ENCODE results near the gene ABCC4. TPM values are rescaled to one million over a fixed set of nuclear protein-coding genes. Genes with fewer than 3 reads are reported as not detected.

The ABCC4 gene
- total and polyA plus RNA-seq, 2 donors (not counting 1 experiment from before 2014, with no cell fraction given) = 35.2 to 98.8 TPM

DNA sequence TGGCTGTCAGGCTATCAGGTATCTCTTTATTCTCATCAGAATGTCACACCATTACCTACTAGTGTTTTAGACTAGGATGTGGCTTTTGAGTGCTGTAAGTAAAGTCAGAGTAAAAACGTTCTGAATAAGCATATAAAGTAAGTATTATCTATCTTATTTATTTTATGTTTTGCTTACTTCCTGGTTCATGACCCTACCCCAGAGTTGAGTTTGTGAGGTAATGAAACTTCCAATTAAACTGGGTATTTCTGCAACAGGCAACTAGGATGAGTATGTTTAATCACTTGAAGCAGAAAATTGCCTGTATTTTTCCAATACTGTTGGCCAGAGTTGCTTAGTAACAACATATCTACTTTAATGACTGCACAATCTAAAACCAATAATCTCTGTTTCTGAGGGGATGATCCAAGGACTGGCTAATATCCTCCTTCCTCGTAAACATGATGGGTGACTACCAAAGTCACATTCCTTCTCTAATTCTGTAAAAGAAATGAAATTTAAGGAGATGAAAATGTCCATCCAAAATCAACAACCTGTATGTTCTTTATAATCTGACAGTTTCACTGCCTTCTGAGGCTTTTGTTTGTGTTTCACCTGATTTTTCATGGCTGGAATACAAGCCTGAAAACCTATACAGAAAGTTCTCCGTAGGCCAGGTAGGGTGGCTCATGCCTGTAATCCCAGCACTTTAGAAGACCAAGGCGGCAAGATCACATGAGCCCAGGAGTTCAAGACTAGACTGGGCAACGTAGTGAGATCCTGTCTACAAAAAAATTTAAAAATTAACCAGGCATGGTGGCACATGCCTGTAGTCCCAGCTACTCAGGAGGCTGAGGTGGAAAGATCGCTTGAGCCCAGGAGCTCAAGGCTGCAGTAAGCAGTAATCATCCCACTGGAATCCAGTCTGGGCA lies 83.1 kb downstream of the ABCC4 start:
- peaks cover 3% of the 10 kb centered on the region for H3K36me3 ChIP-seq (ENCODE audit: control insufficient read depth, insufficient read depth, low read length)
- H3K27me3 ChIP-seq (ENCODE audit: control insufficient read depth, insufficient read depth, low read length) = no peaks in the 10 kb centered on the region
- H3K9me3 ChIP-seq (ENCODE audit: control insufficient read depth, insufficient read depth, low read depth, low read length) = no peaks in the 10 kb centered on the region
- no peak overlapping the region for H3K4me2 ChIP-seq (ENCODE audit: extremely low read depth, insufficient read depth, low read length)
- no peak for DNase-seq (ENCODE audit: low read depth in 2 of 2)
- peaks cover 3% of the 10 kb centered on the region for H3K79me2 ChIP-seq (ENCODE audit: control insufficient read depth, insufficient read depth, low read length)
- H3K9ac ChIP-seq (ENCODE audit: insufficient read depth, low read length) = no peak overlapping the region
- no peaks in the 10 kb centered on the region for H4K20me1 ChIP-seq (ENCODE audit: control insufficient read depth, extremely low read depth, insufficient read depth, low read length)
- no peaks in the 10 kb centered on the region for H3K4me1 ChIP-seq (ENCODE audit: control insufficient read depth, extremely low read depth, insufficient read depth, low read length)
- H3K27ac ChIP-seq (ENCODE audit: insufficient read depth, low read length) = no peak overlapping the region
- no peak for TF ChIP-seq CTCF (conservative IDR thresholded peaks at IDR 0.05 in 1 of 2, IDR thresholded peaks at IDR 0.05 in 1 of 2; ENCODE audit: low read depth in 1 of 2, low read length in 2 of 2)
- TF ChIP-seq EZH2 (IDR thresholded peaks at IDR 0.05; ENCODE audit: low read length, missing control alignments) = no peak
- H2AFZ ChIP-seq (ENCODE audit: low read length) = no peak overlapping the region
- no peak overlapping the region for H3K4me3 ChIP-seq (replicated peaks in 1 of 4; ENCODE audit: control extremely low read depth in 1 of 4, insufficient read depth in 1 of 4, low read depth in 3 of 4, low read length in 4 of 4)

- no peak overlapping the region for H2AFZ ChIP-seq (ENCODE audit: low read length)
- no peak overlapping the region for H3K4me3 ChIP-seq (replicated peaks in 1 of 4; ENCODE audit: control extremely low read depth in 1 of 4, insufficient read depth in 1 of 4, low read depth in 3 of 4, low read length in 4 of 4)
- no peak overlapping the region for H3K27ac ChIP-seq (ENCODE audit: insufficient read depth, low read length)
- no peak overlapping the region for H3K4me2 ChIP-seq (ENCODE audit: extremely low read depth, insufficient read depth, low read length)
- TF ChIP-seq EZH2 (IDR thresholded peaks at IDR 0.05; ENCODE audit: low read length, missing control alignments) (no peak), CTCF (conservative IDR thresholded peaks at IDR 0.05 in 1 of 2, IDR thresholded peaks at IDR 0.05 in 1 of 2; ENCODE audit: low read depth in 1 of 2, low read length in 2 of 2) (no peak)
- H3K9ac ChIP-seq (ENCODE audit: insufficient read depth, low read length) = no peak overlapping the region
- peaks cover 5% of the 10 kb centered on the region for H3K36me3 ChIP-seq (ENCODE audit: control insufficient read depth, insufficient read depth, low read length)
- no peaks in the 10 kb centered on the region for H3K27me3 ChIP-seq (ENCODE audit: control insufficient read depth, insufficient read depth, low read length)
- no peak for DNase-seq (ENCODE audit: low read depth in 2 of 2)
- H4K20me1 ChIP-seq (ENCODE audit: control insufficient read depth, extremely low read depth, insufficient read depth, low read length) = no peaks in the 10 kb centered on the region
- H3K4me1 ChIP-seq (ENCODE audit: control insufficient read depth, extremely low read depth, insufficient read depth, low read length) = no peaks in the 10 kb centered on the region
- H3K9me3 ChIP-seq (ENCODE audit: control insufficient read depth, insufficient read depth, low read depth, low read length) = no peaks in the 10 kb centered on the region
- no peaks in the 10 kb centered on the region for H3K79me2 ChIP-seq (ENCODE audit: control insufficient read depth, insufficient read depth, low read length)
Measured at GRCh38 chr13:95216182-95216581, 85.1 kb downstream of the ABCC4 start.

DNA sequence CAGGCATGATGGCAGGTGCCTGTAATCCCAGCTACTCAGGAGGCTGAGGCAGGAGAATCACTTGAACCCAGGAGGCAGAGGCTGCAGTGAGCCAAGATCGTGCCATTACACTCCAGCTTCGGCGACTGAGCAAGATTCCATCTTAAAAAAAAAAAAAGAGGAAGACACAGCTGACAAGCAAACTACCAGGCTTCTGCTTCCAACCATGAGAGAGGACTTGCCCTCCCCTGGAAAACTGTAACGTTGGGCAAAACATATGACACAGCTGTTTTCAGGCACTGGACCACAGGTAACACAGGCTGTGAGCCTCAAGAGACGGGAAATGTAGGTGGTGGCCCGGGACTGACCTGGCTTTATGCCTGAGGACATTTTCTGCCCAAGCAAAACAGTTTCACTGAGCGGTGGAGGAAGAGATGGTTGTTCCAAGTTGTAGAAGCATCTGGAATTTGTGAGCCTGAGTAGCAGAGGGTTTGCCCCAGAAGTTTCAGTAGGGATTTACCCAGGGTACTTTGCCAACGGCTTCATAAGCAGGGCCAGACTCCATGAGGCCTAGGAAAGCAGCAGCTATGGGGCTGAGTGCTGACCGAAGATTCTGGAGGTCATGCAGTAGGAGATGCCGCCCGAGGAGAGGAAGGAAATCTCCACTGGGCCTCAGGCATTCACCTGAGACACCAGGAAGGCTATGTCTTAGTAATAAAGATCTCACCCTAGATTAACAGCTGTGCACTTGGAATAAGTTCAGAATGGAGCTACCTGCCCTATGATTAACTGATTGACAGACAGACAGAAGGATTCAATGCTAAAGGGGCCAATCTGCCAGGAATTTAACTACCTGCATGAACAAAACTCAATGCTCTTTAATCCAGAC lies 88.0 kb downstream of the ABCC4 start:
- H2AFZ ChIP-seq (ENCODE audit: low read length) = no peak overlapping the region
- no peak for TF ChIP-seq EZH2 (IDR thresholded peaks at IDR 0.05; ENCODE audit: low read length, missing control alignments)
- TF ChIP-seq CTCF (conservative IDR thresholded peaks at IDR 0.05 in 1 of 2, IDR thresholded peaks at IDR 0.05 in 1 of 2; ENCODE audit: low read depth in 1 of 2, low read length in 2 of 2) = no peak
- H3K9me3 ChIP-seq (ENCODE audit: control insufficient read depth, insufficient read depth, low read depth, low read length) = no peaks in the 10 kb centered on the region
- no peaks in the 10 kb centered on the region for H4K20me1 ChIP-seq (ENCODE audit: control insufficient read depth, extremely low read depth, insufficient read depth, low read length)
- H3K36me3 ChIP-seq (ENCODE audit: control insufficient read depth, insufficient read depth, low read length) = peaks cover 5% of the 10 kb centered on the region
- no peak overlapping the region for H3K9ac ChIP-seq (ENCODE audit: insufficient read depth, low read length)
- no peak overlapping the region for H3K27ac ChIP-seq (ENCODE audit: insufficient read depth, low read length)
- no peaks in the 10 kb centered on the region for H3K27me3 ChIP-seq (ENCODE audit: control insufficient read depth, insufficient read depth, low read length)
- no peaks in the 10 kb centered on the region for H3K79me2 ChIP-seq (ENCODE audit: control insufficient read depth, insufficient read depth, low read length)
- H3K4me1 ChIP-seq (ENCODE audit: control insufficient read depth, extremely low read depth, insufficient read depth, low read length) = no peaks in the 10 kb centered on the region
- no peak overlapping the region for H3K4me3 ChIP-seq (replicated peaks in 1 of 4; ENCODE audit: control extremely low read depth in 1 of 4, insufficient read depth in 1 of 4, low read depth in 3 of 4, low read length in 4 of 4)
- DNase-seq (ENCODE audit: low read depth in 2 of 2) = no peak
- no peak overlapping the region for H3K4me2 ChIP-seq (ENCODE audit: extremely low read depth, insufficient read depth, low read length)
